ENCODE results near the gene TBCC. TPM values are rescaled to one million over a fixed set of nuclear protein-coding genes. Genes with fewer than 3 reads are reported as not detected.

TBCC gene
- total and polyA plus RNA-seq, 2 of the 13 experiments (the other 11 are each of a cell fraction or from before 2014, with no cell fraction given): 14.8 to 36.1 TPM

DNA sequence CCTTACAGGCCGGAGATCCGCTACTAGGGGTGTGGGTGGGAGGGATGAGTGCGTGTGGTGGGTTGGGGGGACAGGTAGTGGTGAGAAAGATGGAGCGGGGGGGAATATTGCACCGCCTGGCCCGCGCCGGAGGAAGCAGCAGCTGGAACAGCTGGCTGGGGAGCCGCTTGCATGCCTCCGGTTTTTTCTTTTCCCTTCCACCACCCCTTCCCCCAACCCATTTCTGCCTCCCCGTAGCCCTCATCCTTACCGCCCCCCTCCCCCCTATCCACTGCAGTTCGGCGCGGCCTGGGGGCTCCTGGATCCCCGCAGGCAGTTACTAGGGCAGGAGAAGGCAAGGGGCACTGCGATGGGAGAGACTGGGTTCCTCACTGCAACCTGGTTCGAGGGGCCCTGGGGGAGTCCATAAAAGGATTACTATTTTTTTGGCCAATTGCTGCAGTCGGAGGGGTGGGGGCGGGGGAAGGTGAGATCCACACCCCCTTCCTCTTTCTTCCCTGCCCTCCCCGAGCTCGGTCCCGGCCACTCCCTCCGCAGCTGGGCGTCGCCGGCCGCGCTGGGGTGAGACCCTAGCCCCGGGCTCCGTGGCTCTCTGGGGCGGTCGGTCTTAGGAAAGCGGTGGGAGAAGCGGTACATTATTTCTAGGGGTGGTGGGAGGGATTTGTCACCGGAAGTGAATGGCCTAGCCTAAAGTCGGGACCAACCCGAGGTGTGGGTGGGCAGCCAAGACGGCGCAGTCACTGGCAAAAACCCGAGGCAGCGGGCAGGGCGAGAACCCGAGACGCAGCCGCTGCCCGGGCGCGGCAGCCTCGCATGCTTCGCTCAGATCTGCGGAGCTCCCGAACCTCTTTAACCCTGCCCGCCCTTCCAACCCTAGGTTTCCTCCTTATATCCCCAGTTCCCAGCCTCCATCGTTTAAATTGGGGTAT is 824 bp upstream of the TBCC start (continued):
- TF ChIP-seq, protein P1, sequence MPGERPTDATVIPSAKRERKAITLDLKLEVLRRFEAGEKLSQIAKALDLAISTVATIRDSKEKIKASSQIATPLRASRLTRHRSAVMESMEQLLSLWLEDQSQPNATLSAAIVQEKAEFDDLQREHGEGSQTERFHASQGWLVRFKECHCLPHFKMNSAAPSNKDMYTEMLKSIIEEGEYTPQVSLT (CRISPR knock-in tag; IDR thresholded peaks at IDR 0.05; ENCODE audit: borderline replicate concordance, low read depth): 0 out of 2 replicates have a peak, but pooled peaks have one; percentile 71
- TF ChIP-seq MXI1 (IDR thresholded peaks at IDR 0.05; ENCODE audit: borderline replicate concordance, low read depth, low read length): peak; percentile 58; the same call in 1 of the 3 replicates
- TF ChIP-seq KAT2B (IDR thresholded peaks at IDR 0.05; ENCODE audit: borderline replicate concordance, low read depth, low read length): no peak
- TF ChIP-seq, protein P2, sequence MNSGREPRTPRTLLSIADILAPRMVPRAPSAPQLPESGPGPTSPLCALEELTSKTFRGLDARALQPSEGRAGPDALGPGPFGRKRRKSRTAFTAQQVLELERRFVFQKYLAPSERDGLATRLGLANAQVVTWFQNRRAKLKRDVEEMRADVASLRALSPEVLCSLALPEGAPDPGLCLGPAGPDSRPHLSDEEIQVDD (CRISPR knock-in tag; IDR thresholded peaks at IDR 0.05; ENCODE audit: borderline replicate concordance): peak; percentile 15; the same call in 1 of the 2 replicates
- no peak for TF ChIP-seq TRIM24 (CRISPR knock-in tag; IDR thresholded peaks at IDR 0.05)
- TF ChIP-seq, protein P3, sequence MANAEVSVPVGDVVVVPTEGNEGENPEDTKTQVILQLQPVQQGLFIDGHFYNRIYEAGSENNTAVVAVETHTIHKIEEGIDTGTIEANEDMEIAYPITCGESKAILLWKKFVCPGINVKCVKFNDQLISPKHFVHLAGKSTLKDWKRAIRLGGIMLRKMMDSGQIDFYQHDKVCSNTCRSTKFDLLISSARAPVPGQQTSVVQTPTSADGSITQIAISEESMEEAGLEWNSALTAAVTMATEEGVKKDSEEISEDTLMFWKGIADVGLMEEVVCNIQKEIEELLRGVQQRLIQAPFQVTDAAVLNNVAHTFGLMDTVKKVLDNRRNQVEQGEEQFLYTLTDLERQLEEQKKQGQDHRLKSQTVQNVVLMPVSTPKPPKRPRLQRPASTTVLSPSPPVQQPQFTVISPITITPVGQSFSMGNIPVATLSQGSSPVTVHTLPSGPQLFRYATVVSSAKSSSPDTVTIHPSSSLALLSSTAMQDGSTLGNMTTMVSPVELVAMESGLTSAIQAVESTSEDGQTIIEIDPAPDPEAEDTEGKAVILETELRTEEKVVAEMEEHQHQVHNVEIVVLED (CRISPR knock-in tag; IDR thresholded peaks at IDR 0.05; ENCODE audit: borderline replicate concordance): no peak
- TF ChIP-seq KLF15 (CRISPR knock-in tag; IDR thresholded peaks at IDR 0.05; ENCODE audit: borderline replicate concordance): no peak
- no peak for TF ChIP-seq SETDB1 (CRISPR knock-in tag; IDR thresholded peaks at IDR 0.05; ENCODE audit: borderline replicate concordance)
- TF ChIP-seq, protein P4, sequence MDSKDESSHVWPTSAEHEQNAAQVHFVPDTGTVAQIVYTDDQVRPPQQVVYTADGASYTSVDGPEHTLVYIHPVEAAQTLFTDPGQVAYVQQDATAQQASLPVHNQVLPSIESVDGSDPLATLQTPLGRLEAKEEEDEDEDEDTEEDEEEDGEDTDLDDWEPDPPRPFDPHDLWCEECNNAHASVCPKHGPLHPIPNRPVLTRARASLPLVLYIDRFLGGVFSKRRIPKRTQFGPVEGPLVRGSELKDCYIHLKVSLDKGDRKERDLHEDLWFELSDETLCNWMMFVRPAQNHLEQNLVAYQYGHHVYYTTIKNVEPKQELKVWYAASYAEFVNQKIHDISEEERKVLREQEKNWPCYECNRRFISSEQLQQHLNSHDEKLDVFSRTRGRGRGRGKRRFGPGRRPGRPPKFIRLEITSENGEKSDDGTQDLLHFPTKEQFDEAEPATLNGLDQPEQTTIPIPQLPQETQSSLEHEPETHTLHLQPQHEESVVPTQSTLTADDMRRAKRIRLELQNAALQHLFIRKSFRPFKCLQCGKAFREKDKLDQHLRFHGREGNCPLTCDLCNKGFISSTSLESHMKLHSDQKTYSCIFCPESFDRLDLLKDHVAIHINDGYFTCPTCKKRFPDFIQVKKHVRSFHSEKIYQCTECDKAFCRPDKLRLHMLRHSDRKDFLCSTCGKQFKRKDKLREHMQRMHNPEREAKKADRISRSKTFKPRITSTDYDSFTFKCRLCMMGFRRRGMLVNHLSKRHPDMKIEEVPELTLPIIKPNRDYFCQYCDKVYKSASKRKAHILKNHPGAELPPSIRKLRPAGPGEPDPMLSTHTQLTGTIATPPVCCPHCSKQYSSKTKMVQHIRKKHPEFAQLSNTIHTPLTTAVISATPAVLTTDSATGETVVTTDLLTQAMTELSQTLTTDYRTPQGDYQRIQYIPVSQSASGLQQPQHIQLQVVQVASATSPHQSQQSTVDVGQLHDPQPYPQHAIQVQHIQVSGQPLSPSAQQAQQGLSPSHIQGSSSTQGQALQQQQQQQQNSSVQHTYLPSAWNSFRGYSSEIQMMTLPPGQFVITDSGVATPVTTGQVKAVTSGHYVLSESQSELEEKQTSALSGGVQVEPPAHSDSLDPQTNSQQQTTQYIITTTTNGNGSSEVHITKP (CRISPR knock-in tag; IDR thresholded peaks at IDR 0.05; ENCODE audit: low read depth): peak; percentile 63; the same call in 1 of the 2 replicates
- no peak for TF ChIP-seq ZIK1 (CRISPR knock-in tag; IDR thresholded peaks at IDR 0.05; ENCODE audit: borderline replicate concordance, low read depth)
- 0 out of 2 replicates have a peak, but pooled peaks have one; percentile 57 for TF ChIP-seq ZSCAN22 (CRISPR knock-in tag; IDR thresholded peaks at IDR 0.05)
- TF ChIP-seq U2AF2 (IDR thresholded peaks at IDR 0.05; ENCODE audit: low read depth, low read length): no peak
- 0 out of 2 replicates have a peak, but pooled peaks have one; percentile 67 for TF ChIP-seq ZNF703 (CRISPR knock-in tag; IDR thresholded peaks at IDR 0.05; ENCODE audit: borderline replicate concordance)
- TF ChIP-seq HNRNPK (IDR thresholded peaks at IDR 0.05; ENCODE audit: low read depth, low read length, poor library complexity, severe bottlenecking): peak; percentile 95
- TF ChIP-seq PHF21A (CRISPR knock-in tag; IDR thresholded peaks at IDR 0.05): peak; percentile 96
- peak; percentile 84; the same call in 1 of the 2 replicates for TF ChIP-seq KLF12 (CRISPR knock-in tag; IDR thresholded peaks at IDR 0.05; ENCODE audit: borderline replicate concordance)
- TF ChIP-seq ZNF136 (CRISPR knock-in tag; IDR thresholded peaks at IDR 0.05; ENCODE audit: low read depth): 0 out of 2 replicates have a peak, but pooled peaks have one; percentile 24
- TF ChIP-seq, protein P5, sequence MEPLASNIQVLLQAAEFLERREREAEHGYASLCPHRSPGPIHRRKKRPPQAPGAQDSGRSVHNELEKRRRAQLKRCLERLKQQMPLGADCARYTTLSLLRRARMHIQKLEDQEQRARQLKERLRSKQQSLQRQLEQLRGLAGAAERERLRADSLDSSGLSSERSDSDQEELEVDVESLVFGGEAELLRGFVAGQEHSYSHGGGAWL (CRISPR knock-in tag; IDR thresholded peaks at IDR 0.05): peak; percentile 58
- peak; percentile 8; the same call in 1 of the 2 replicates for TF ChIP-seq ZMYM3 (CRISPR knock-in tag; IDR thresholded peaks at IDR 0.05)
- 0 out of 2 replicates have a peak, but pooled peaks have one; percentile 12 for TF ChIP-seq ZNF672 (CRISPR knock-in tag; IDR thresholded peaks at IDR 0.05)
- TF ChIP-seq ZNF354B (CRISPR knock-in tag; IDR thresholded peaks at IDR 0.05): peak; percentile 90; the same call in 1 of the 2 replicates
